Aorta (tissue), 5 donors: ENCODE data around the gene MRPL49. TPM values are rescaled to one million over a fixed set of nuclear protein-coding genes. Genes with fewer than 3 reads are reported as not detected.
"Not testable (repeated sequence)": the region's sequence is repeated elsewhere in the genome, so short reads cannot be mapped to it uniquely, and the experiment has no call there.

Source experiments
- ATAC-seq: fragments of 200-7000 bp; cut with Tn5 transposase; one replicate; pipeline ENCODE4 v1.9.1; 2022; ENCODE audit warnings: moderate library complexity; ENCODE audit not compliant: low FRiP score
- DNase-seq, 2 donors: peaks; one replicate each; pipeline ENCODE4 v3.0.0-alpha.2; 2020
- H3K27ac ChIP-seq, 2 donors: one replicate each; pipeline ENCODE4 v1.5.1; 2013; ENCODE audit warnings: low read length in 2 of 2, mild to moderate bottlenecking in 2 of 2, moderate library complexity in 2 of 2, control low read depth in 1 of 2, inconsistent platforms in 1 of 2, low read depth in 1 of 2
- H3K27me3 ChIP-seq, 2 donors: one replicate each; pipeline ENCODE4 v1.6.1; 2013; ENCODE audit warnings: control low read depth in 1 of 2, low read length in 1 of 2, mild to moderate bottlenecking in 1 of 2, moderate library complexity in 1 of 2; ENCODE audit not compliant: insufficient read depth in 2 of 2, control insufficient read depth in 1 of 2
- H3K36me3 ChIP-seq, 2 donors: one replicate each; pipeline ENCODE4 v1.6.1; 2013; ENCODE audit warnings: control low read depth in 1 of 2, low read length in 1 of 2, mild to moderate bottlenecking in 1 of 2; ENCODE audit not compliant: insufficient read depth in 2 of 2, control insufficient read depth in 1 of 2
- H3K4me1 ChIP-seq, 2 donors: one replicate each; pipeline ENCODE4 v1.6.1; 2013; ENCODE audit warnings: low read length in 2 of 2, control low read depth in 1 of 2, mild to moderate bottlenecking in 1 of 2, moderate library complexity in 1 of 2; ENCODE audit not compliant: insufficient read depth in 2 of 2, control insufficient read depth in 1 of 2
- H3K4me3 ChIP-seq, 2 donors: one replicate each; pipeline ENCODE4 v1.5.1; 2013; ENCODE audit warnings: low read length in 2 of 2, control low read depth in 1 of 2, mild to moderate bottlenecking in 1 of 2
- H3K9me3 ChIP-seq: one replicate; pipeline ENCODE4 v1.6.1; 2013; ENCODE audit warnings: mild to moderate bottlenecking, low read length; ENCODE audit not compliant: control insufficient read depth
- WGBS, 2 donors: extraction: QIAGEN DNeasy Blood & Tissue Kit; methylation state at CpG; one replicate each; pipeline ENCODE4 v1.1.7; 2013; 5-methylcytosine and 5-hydroxymethylcytosine counted together
- intact Hi-C, 2 donors: fragments of 100-400 bp; cut with DNase I; formaldehyde crosslinking; loops; one replicate each; pipeline versions ENCODE4 v1.14.2 to v1.15.0; 2022
- polyA plus RNA-seq, 2 donors: library from polyadenylated mRNA; stranded (reverse); fragments of 200-250 nt; gene quantifications; one replicate each; pipeline ENCODE4 v1.2.3, GENCODE V29; 2013
- total RNA-seq, 2 donors: library from RNA; stranded (reverse); fragmentation: NEBNext Ultra II Directional; extraction: Animal tissue kit (Norgen Biotek cat#: 25700); gene quantifications; one replicate each; pipeline ENCODE4 v1.2.1, GENCODE V29; 2021
- donor health status: healthy with polysubstance abuse.
- donor health status: Bipolar disorder and iron deficiency.
- donor health status: DM: no; HTN: no; CAD: no.
- donor health status: DM: no; HTN: no; CAD: no.
- donor health status: DM: yes; HTN: yes; CAD: no.

MRPL49 gene
- total and polyA plus RNA-seq, 4 donors, result 35.0 to 52.2 (median 40.7) TPM

DNA sequence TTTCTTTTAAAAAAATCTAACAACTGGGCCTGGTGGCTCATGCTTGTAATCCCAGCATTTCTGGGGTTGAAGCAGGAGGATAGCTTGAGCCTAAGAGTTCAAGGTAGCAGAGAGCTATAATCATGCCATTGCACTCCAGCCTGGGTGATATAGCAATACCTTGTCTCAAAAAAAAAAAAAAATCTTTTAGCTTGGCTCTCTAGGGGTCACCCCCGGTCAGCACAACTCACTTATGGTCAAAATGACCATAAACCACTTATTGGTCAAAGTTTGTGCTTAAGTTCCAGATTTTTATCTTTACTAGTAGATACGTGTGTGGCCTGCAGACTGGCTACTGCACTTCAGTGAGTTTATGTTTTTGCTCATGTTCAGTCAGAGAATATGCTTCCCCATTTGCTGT is 41.6 kb downstream of the MRPL49 start:
- intact Hi-C loops, result no loop called here

DNA sequence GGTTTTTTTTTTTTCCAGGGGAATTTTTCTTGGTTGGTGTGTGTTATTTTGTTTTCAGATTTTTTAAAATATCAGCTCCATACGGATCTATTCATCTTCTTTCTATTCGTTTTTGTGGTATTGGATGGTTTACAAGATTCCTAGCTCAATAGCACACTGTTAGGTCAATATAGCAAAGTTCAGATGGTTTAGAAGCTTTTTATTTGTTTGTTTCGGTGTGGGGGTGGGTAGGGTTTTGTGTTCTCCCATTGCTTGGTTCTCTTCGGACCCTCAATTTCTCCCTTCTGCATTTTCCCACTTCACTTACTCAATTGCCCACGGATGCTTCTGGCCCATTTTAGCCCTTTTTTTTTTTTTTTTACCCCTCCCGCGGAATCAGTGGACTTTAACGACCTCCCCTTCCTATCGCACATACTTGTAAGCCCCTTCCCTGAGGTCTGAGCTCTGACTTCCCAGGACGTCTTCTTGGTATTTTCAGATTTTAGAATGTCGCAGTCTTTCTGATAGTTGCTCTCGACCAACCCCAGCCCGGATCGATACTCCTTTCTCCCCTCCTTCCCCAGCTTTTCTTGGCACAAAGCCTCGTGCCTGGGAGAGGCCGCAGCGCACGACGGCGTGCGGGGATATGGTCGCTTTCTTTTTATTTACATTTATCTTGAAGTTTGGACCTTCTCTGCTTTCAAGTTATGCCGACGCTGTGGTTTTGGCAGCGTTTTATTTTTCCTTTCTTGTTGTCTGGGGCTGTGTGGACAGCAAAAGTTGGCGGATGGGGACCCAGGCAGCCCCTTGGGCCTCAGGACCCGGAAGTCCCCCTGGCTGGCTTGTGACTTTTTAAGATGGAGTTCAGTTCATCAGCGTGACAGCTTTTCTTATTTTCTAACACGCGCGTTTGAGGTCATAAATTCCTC is 43.5 kb downstream of the MRPL49 start:
- 32 to 43% methylated on average over 31 of the region's 31 CpGs for WGBS, 2 donors
- H3K9me3 ChIP-seq, result no peaks in the 10 kb centered on the region

More for the DNA sequence above, 41.6 kb downstream of the MRPL49 start:
- no peak for DNase-seq
- WGBS, 2 donors, result 72 to 90% methylated on average over 2 of the region's 2 CpGs
- Histone ChIP-seq H3K27ac (no peak overlapping the region), H3K4me1 (no peaks in the 10 kb centered on the region), H3K9me3 (no peaks in the 10 kb centered on the region), H3K27me3 (no peaks in the 10 kb centered on the region), H3K4me3 (no peak overlapping the region), H3K36me3 (no peaks in the 10 kb centered on the region)
- ATAC-seq, result no peak

DNA sequence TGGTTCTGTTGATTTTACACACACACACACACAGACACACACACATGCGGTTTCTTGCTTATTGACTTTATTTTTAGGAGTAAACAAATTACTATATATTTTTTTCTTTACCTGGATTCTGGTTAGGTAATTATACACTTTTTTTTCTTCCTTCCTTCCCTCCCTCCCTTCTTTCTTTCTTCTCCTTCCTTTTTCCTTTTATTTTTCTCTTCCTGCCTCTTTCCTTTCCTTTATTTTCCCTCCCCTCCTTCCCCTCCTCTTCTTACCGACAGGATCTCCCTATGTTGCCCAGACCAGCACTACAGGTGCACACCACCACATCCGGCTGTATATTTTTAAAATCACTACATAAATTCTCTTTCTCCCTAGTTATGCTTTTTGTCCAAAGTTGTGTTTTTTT is 44.8 kb downstream of the MRPL49 start:
- Histone ChIP-seq H3K4me3 (no peak overlapping the region), H3K36me3 (no peaks in the 10 kb centered on the region), H3K9me3 (no peaks in the 10 kb centered on the region), H3K27me3 (no peaks in the 10 kb centered on the region), H3K27ac (no peak overlapping the region), H3K4me1 (no peaks in the 10 kb centered on the region)
- WGBS, 2 donors, result 86 to 92% methylated on average over 3 of the region's 3 CpGs
- ATAC-seq (no peak), DNase-seq (no peak)
- intact Hi-C loops, result no loop called here

More for the DNA sequence above, 43.5 kb downstream of the MRPL49 start:
- peak; percentile 11 for ATAC-seq
- H3K27me3 ChIP-seq, result no peaks in the 10 kb centered on the region
- H3K27ac ChIP-seq, result no peak overlapping the region
- intact Hi-C loops, result no loop called here
- H3K4me1 ChIP-seq, result no peaks in the 10 kb centered on the region
- no peak overlapping the region for H3K4me3 ChIP-seq
- DNase-seq, result peak in 1 of 2 donors; percentile 31
- H3K36me3 ChIP-seq, result no peaks in the 10 kb centered on the region

DNA sequence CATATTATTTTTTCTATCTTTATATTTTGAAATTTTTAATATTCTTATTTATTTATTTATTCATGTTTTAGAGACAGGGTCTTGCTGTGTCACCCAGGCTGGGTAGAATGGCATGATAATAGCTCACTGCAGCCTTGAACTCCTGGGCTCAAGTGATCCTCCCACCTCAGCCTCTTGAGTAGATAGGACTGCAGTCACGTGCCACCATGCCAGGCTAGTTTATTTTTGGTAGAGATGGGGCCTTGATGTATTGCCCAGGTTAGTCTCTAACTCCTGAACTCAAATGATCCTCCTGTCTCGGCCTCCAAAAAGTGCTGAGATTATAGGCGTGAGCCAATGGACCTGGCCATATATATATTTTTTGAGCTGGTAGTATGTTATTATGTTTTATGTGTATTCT is 45.5 kb downstream of the MRPL49 start:
- intact Hi-C loops, result no loop called here
- H3K36me3 ChIP-seq, result no peaks in the 10 kb centered on the region
- no peaks in the 10 kb centered on the region for H3K9me3 ChIP-seq
- H3K4me3 ChIP-seq, result no peak overlapping the region
- 88 to 93% methylated on average over 3 of the region's 3 CpGs for WGBS, 2 donors
- H3K4me1 ChIP-seq, result no peaks in the 10 kb centered on the region
- no peak overlapping the region for H3K27ac ChIP-seq
- DNase-seq (no peak), ATAC-seq (no peak)
- H3K27me3 ChIP-seq, result no peaks in the 10 kb centered on the region

DNA sequence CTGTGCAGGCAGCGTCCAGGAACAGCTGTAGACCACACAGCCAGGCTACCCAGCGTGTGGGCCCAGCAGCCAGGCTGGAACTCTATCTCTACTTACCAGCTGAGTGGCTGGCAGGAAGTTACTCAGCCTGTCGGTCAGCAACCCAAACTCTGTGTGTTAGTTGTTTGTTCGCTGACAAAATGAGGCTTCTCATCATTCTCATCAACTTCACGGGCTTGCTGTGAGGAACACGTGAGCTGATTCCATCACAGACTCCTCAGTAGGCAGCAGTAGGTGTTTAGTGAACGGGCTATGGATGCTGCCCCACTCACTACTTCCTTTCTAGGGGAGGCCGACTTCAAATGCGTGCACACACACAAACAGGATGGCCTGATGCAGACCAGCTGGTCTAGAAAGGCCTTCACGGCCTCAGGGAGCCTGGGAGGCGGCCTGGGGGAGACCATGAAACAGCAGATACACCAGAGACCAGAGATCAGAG is 47.1 kb downstream of the MRPL49 start:
- H3K4me3 ChIP-seq, result no peak overlapping the region
- no peaks in the 10 kb centered on the region for H3K27me3 ChIP-seq
- no peaks in the 10 kb centered on the region for H3K9me3 ChIP-seq
- no peak overlapping the region for H3K27ac ChIP-seq
- WGBS, 2 donors, result 80 to 81% methylated on average over 11 of the region's 11 CpGs
- ATAC-seq, result no peak
- H3K36me3 ChIP-seq, result no peaks in the 10 kb centered on the region
- DNase-seq, result no peak
- no peaks in the 10 kb centered on the region for H3K4me1 ChIP-seq
- intact Hi-C loops, result no loop called here

DNA sequence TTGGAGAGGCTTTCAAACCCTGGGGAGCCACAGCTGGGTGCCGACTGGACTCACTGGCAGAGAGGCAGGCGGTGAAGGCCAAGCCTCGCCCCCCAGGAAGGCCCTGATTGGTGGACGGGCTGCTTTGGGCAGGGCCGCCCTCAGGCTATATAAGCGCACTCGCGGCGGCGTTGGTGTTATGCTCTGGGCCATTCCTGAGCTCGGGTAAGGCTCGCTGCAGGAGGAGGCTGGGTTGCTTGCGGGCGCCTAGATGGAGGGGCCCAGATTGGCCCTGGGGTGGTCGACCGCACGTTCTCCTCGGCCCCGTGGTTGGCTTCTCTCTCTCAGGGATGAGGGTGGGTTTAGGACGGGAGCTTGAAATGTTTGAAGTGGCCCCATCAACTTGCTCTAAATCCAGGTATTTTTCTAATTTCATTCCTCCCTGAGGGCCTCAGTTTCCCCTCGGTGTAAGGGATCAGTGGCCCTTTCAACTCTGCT is 48.0 kb downstream of the MRPL49 start, which contains the start of gene SPDYC:
Gene SPDYC (plus strand): TSS at position 176 of the 477 bp plus-strand sequence. CDS start 1,125 bp downstream, outside the sequence.
- Histone ChIP-seq H3K4me1 (no peaks in the 10 kb centered on the region), H3K9me3 (no peaks in the 10 kb centered on the region), H3K4me3 (no peak within 1 kb of the TSS), H3K27ac (no peak within 1 kb of the TSS), H3K27me3 (no peaks in the 10 kb centered on the region), H3K36me3 (no peaks in the 10 kb centered on the region)
- DNase-seq, result no peak
- intact Hi-C loops, result no loop called here
- 91 to 94% methylated on average over 21 of the region's 21 CpGs for WGBS, 2 donors
- no peak for ATAC-seq

DNA sequence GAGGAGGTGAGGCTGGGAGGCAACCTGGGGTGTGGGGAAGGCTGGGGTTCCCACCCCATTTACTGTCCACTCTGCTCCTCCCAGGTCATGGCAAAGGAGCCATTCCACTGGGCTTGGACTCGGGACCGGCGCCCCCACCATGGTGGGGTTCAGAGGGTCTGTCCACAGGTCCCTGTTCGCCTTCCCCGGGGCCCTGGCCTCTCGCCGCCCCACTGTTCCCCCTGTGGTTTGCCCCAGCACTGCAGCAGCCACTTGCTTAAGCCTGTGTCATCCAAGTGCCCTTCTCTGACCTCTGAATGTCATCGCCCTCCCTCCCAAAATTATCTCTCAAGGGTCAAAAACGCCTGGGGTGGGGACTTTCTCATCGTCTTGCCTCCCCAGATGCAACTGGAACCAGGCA is 50.5 kb downstream of the MRPL49 start:
- WGBS, 2 donors, result 83% methylated on average over 10 of the region's 10 CpGs
- H3K4me3 ChIP-seq, result no peak overlapping the region
- ATAC-seq (no peak), DNase-seq (no peak)
- H3K27ac ChIP-seq, result no peak overlapping the region
- H3K27me3 ChIP-seq, result no peaks in the 10 kb centered on the region
- H3K4me1 ChIP-seq, result no peaks in the 10 kb centered on the region
- H3K36me3 ChIP-seq, result no peaks in the 10 kb centered on the region
- H3K9me3 ChIP-seq, result no peaks in the 10 kb centered on the region
- intact Hi-C loops, result no loop called here

DNA sequence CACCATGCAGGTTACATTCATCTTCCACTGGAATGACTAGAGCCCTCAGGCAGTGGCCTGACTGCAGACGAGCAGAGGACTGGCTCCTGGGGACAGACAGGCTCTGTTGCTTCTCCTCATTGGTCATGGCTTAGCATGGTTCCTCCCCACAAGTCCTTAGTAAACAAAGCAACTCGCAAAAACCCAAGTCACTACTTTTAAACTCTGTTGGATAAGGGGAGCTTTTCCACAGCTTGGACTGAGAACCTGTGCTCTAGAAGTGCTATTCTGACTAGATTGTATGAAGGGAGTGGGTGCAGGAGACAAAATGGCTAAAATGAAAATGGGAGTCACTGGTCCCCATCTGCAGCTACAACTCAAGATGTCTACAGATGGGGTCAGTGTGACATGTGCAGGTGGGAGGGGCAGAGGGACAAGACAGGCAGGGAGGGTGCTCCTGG is 52.5 kb downstream of the MRPL49 start:
- H3K4me1 ChIP-seq, H3K36me3 ChIP-seq, DNase-seq, ATAC-seq, H3K4me3 ChIP-seq, H3K27me3 ChIP-seq, H3K9me3 ChIP-seq, H3K27ac ChIP-seq: not testable (repeated sequence)
- intact Hi-C loops, result loop anchor here in 1 of 2 donors (5.0 kb wide), 1 partner anchor 37 kb away; no protein-coding TSS in a partner anchor
- 48 to 54% methylated on average over 2 of the region's 2 CpGs for WGBS, 2 donors
